B cell (primary cell): Measurements from ENCODE around the gene CDIPT. TPM values are rescaled to one million over a fixed set of nuclear protein-coding genes. Genes with fewer than 3 reads are reported as not detected.

ENCODE experiments used
- ATAC-seq: fragments of 200-7000 bp; cut with Tn5 transposase; one replicate; pipeline ENCODE4 v1.10.0; 2021; ENCODE audit warnings: low read depth, mild to moderate bottlenecking, moderate number of reproducible peaks, moderate library complexity
- CTCF ChIA-PET: fragments of 350-600 bp; sonication (Branson Sonifier 250); formaldehyde crosslinking; loops from one replicate; lab custom pipeline; 2021; ENCODE audit warnings: antibody characterized with exemption, inconsistent platforms; lab: Charles Lee
- POLR2A ChIA-PET: fragments of 350-600 bp; sonication (Branson Sonifier 250); formaldehyde crosslinking; loops from one replicate; lab custom pipeline; 2021; ENCODE audit warnings: antibody characterized with exemption; lab: Charles Lee
- DNase-seq: peaks from one replicate; pipeline ENCODE4 v3.0.0; 2013
- H2AFZ ChIP-seq: 2 replicates; pipeline ENCODE4 v1.6.1; 2012; ENCODE audit warnings: mild to moderate bottlenecking, low read depth, low read length; ENCODE audit not compliant: insufficient read depth, poor library complexity, severe bottlenecking
- H3K27ac ChIP-seq, 2 donors: 1 replicate in 1 of 2; 2 replicates in 1 of 2; pipeline ENCODE4 v1.5.1; 2012 to 2013; ENCODE audit warnings: low read length in 2 of 2, mild to moderate bottlenecking in 2 of 2, moderate library complexity in 1 of 2
- H3K27me3 ChIP-seq, 4 experiments: fragments of 200-600 bp in 1 of 4; sonication (generic) in 1 of 4; replicated peaks in 1 of 4; 1 replicate in 2 of 4; 2 replicates in 2 of 4; pipeline versions ENCODE4 v1.6.1 to v1.7.0; 2013 to 2016; ENCODE audit warnings: low read length in 3 of 4, mild to moderate bottlenecking in 2 of 4, mixed read lengths in 1 of 4, moderate library complexity in 1 of 4; ENCODE audit not compliant: insufficient read depth in 4 of 4, control insufficient read depth in 3 of 4; ENCODE audit errors: control extremely low read depth in 1 of 4
- H3K36me3 ChIP-seq, 2 experiments: replicated peaks in 1 of 2; 1 replicate in 1 of 2; 2 replicates in 1 of 2; pipeline versions ENCODE4 v1.6.1 to v1.7.1; 2013; ENCODE audit warnings: low read length in 1 of 2; ENCODE audit not compliant: insufficient read depth in 2 of 2, control insufficient read depth in 1 of 2; ENCODE audit errors: control extremely low read depth in 1 of 2, extremely low read depth in 1 of 2
- H3K4me1 ChIP-seq, 2 donors: fragments of 200-600 bp in 1 of 2; sonication (generic) in 1 of 2; 1 replicate in 1 of 2; 2 replicates in 1 of 2; pipeline versions ENCODE4 v1.5.1 to v1.6.1; 2013 to 2017; ENCODE audit warnings: low read length in 2 of 2; ENCODE audit not compliant: control insufficient read depth in 2 of 2, insufficient read depth in 2 of 2
- H3K4me2 ChIP-seq: replicated peaks from 2 replicates; pipeline ENCODE3; 2012; ENCODE audit warnings: mild to moderate bottlenecking, low read depth, low read length; ENCODE audit not compliant: poor library complexity, severe bottlenecking
- H3K4me3 ChIP-seq, 5 experiments: fragments of 200-600 bp in 1 of 5; sonication (generic) in 1 of 5; 1 replicate in 3 of 5; 2 replicates in 2 of 5; pipeline versions ENCODE4 v1.5.1 to v1.7.0; 2011 to 2016; ENCODE audit warnings: low read length in 4 of 5, mild to moderate bottlenecking in 4 of 5, low read depth in 2 of 5, control low read depth in 1 of 5, moderate library complexity in 1 of 5; ENCODE audit not compliant: insufficient read depth in 1 of 5; ENCODE audit errors: control extremely low read depth in 1 of 5, extremely low read depth in 1 of 5
- H3K79me2 ChIP-seq: fragments of 200-600 bp; sonication (generic); one replicate; pipeline ENCODE4 v1.6.0; 2016; ENCODE audit warnings: low read length; ENCODE audit not compliant: control insufficient read depth, insufficient read depth
- H3K9ac ChIP-seq: fragments of 200-600 bp; sonication (generic); 2 replicates; pipeline ENCODE4 v1.6.1; 2017; ENCODE audit warnings: mild to moderate bottlenecking, low read length, moderate library complexity
- H3K9me3 ChIP-seq, 3 donors: one replicate each; pipeline versions ENCODE4 v1.6.1 to v1.7.1; 2013; ENCODE audit warnings: low read length in 2 of 3; ENCODE audit not compliant: control insufficient read depth in 2 of 3, insufficient read depth in 1 of 3; ENCODE audit errors: control extremely low read depth in 1 of 3
- H4K20me1 ChIP-seq: 2 replicates; pipeline ENCODE4 v1.6.0; 2012; ENCODE audit warnings: mild to moderate bottlenecking, low read length; ENCODE audit not compliant: insufficient read depth, control insufficient read depth, poor library complexity, severe bottlenecking
- H3K27ac Mint-ChIP-seq: one replicate; pipeline ENCODE4 v1.8.0; 2021; ENCODE audit warnings: mixed read lengths
- H3K27me3 Mint-ChIP-seq: one replicate; pipeline ENCODE4 v1.8.0; 2021; ENCODE audit warnings: mixed read lengths
- H3K4me1 Mint-ChIP-seq: one replicate; pipeline ENCODE4 v1.8.0; 2021; ENCODE audit warnings: mixed read lengths
- H3K4me3 Mint-ChIP-seq: one replicate; pipeline ENCODE4 v1.8.0; 2021; ENCODE audit warnings: mixed read lengths
- H3K9me3 Mint-ChIP-seq: one replicate; pipeline ENCODE4 v1.8.0; 2022; ENCODE audit warnings: mixed read lengths; ENCODE audit not compliant: insufficient read depth
- EZH2 ChIP-seq: IDR thresholded peaks from 2 replicates; pipeline ENCODE4 v1.6.1; 2012; ENCODE audit warnings: borderline replicate concordance, low read depth, mild to moderate bottlenecking, moderate library complexity, low read length; ENCODE audit not compliant: insufficient read depth, poor library complexity, severe bottlenecking
- WGBS: methylation state at CpG from one replicate; pipeline ENCODE4 v1.1.5; 2013; ENCODE audit warnings: missing lambda C conversion rate; ENCODE audit not compliant: insufficient coverage; 5-methylcytosine and 5-hydroxymethylcytosine counted together
- intact Hi-C: fragments of 100-400 bp; cut with micrococcal nuclease; formaldehyde crosslinking; loops from one replicate; pipeline ENCODE4 v1.10.0; 2022
- polyA plus RNA-seq: library from polyadenylated mRNA; depleted of rRNA; stranded (reverse); fragments of >200 nt; gene quantifications from 2 replicates; pipeline ENCODE4 v1.2.3, GENCODE V29; 2012
- total RNA-seq, 2 donors: library from RNA; stranded (reverse); fragments of 120-200 nt in 1 of 2; gene quantifications; 1 replicate in 1 of 2; 2 replicates in 1 of 2; pipeline versions ENCODE4 v1.2.3 to v1.2.4, GENCODE V29; 2013 to 2022
- TF ChIP-seq, protein P1 (sequence below): fragments of 200-600 bp; IDR thresholded peaks from one replicate; pipeline ENCODE4 v1.8.0; 2022; ENCODE audit warnings: antibody characterized with exemption, mild to moderate bottlenecking

The CDIPT gene
- total and polyA plus RNA-seq, 2 donors (not counting 1 experiment from before 2014, with no cell fraction given) = 51.2 to 63.3 TPM

DNA sequence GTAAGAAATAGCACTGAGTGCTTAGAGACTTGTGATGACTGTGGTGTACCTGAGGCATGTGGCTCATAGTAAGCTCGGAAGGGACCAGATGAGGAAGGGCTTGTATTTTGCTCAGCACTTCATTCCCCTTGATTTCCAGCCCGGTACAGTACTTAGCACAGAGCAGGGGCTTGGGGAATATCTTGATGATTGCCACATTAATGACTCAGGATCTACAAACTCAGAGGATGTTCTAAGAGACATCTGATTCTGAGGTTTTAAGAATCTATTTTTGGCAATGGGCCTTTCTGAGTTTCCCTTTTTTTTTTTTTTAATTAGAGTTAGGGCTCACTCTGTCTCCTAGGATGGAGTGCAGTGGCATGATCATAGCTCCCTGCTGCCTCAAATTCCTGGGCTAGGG, 46.4 kb upstream of the CDIPT start:
- no peak overlapping the region for H3K4me2 ChIP-seq
- no peak overlapping the region for H3K4me3 ChIP-seq
- H3K9me3 ChIP-seq = no peaks in the 10 kb centered on the region
- CTCF ChIA-PET = no interaction called here
- 70% methylated on average over 1 of the region's 2 CpGs for WGBS
- H3K27ac ChIP-seq = no peak overlapping the region
- H3K27ac Mint-ChIP-seq = no peak overlapping the region
- H3K4me3 Mint-ChIP-seq = no peak overlapping the region
- intact Hi-C loops = loop anchor here (10.0 kb wide), 1 partner anchor 215 kb away; no protein-coding TSS in a partner anchor
- H3K9ac ChIP-seq = no peak overlapping the region
- DNase-seq (no peak), ATAC-seq (no peak)
- no peaks in the 10 kb centered on the region for H3K27me3 ChIP-seq
- no peak overlapping the region for H2AFZ ChIP-seq
- no peaks in the 10 kb centered on the region for H4K20me1 ChIP-seq
- no peaks in the 10 kb centered on the region for H3K27me3 Mint-ChIP-seq
- H3K4me1 Mint-ChIP-seq = peaks cover 3% of the 10 kb centered on the region
- no peaks in the 10 kb centered on the region for H3K79me2 ChIP-seq
- H3K9me3 Mint-ChIP-seq = no peaks in the 10 kb centered on the region
- peaks cover 0 to 10% of the 10 kb centered on the region in 2 experiments for H3K36me3 ChIP-seq
- POLR2A ChIA-PET = no interaction called here
- no peak for TF ChIP-seq EZH2
- TF ChIP-seq, protein P1, sequence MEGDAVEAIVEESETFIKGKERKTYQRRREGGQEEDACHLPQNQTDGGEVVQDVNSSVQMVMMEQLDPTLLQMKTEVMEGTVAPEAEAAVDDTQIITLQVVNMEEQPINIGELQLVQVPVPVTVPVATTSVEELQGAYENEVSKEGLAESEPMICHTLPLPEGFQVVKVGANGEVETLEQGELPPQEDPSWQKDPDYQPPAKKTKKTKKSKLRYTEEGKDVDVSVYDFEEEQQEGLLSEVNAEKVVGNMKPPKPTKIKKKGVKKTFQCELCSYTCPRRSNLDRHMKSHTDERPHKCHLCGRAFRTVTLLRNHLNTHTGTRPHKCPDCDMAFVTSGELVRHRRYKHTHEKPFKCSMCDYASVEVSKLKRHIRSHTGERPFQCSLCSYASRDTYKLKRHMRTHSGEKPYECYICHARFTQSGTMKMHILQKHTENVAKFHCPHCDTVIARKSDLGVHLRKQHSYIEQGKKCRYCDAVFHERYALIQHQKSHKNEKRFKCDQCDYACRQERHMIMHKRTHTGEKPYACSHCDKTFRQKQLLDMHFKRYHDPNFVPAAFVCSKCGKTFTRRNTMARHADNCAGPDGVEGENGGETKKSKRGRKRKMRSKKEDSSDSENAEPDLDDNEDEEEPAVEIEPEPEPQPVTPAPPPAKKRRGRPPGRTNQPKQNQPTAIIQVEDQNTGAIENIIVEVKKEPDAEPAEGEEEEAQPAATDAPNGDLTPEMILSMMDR = no peak
- H3K4me1 ChIP-seq = no peaks in the 10 kb centered on the region

DNA sequence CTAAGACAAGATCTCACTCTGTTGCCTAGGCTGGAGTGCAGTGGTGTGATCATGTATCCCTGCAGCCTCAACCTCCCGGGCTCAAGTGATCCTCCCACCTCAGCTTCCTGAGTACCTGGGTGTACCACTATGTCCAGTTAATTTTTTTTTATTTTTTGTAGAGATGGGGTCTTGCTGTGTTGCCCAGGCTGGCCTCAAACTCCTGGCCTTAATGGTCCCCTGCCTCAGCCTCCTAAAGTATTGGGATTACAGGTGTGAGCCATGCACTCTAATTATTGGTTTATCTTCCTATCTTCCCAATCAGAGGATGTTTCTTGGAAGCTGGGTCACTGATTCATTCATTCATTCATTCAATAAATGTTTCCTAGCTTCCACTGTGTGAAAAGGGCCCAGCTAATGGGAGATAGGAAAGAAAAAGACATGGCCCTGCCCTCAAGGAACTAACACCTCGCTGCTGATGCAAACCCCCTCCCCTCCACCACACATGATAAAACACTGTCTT, 45.7 kb upstream of the CDIPT start:
- H3K36me3 ChIP-seq = peaks cover 0 to 10% of the 10 kb centered on the region in 2 experiments
- H3K79me2 ChIP-seq = no peaks in the 10 kb centered on the region
- no peak overlapping the region for H3K4me3 Mint-ChIP-seq
- no peaks in the 10 kb centered on the region for H3K4me1 ChIP-seq
- no peak for TF ChIP-seq EZH2
- TF ChIP-seq, protein P1 = no peak
- H3K4me1 Mint-ChIP-seq = peaks cover 3% of the 10 kb centered on the region
- H3K4me3 ChIP-seq = no peak overlapping the region
- ChIA-PET POLR2A (interaction anchor here (0.5 kb wide), 1 partner anchor 1577 kb away, joined by 4 read pairs; no protein-coding TSS in a partner anchor), CTCF (no interaction called here)
- no peak overlapping the region for H3K4me2 ChIP-seq
- intact Hi-C loops = loop anchor here (10.0 kb wide), 1 partner anchor 214 kb away; no protein-coding TSS in a partner anchor
- no peak overlapping the region for H3K27ac Mint-ChIP-seq
- no peak overlapping the region for H3K27ac ChIP-seq
- DNase-seq (no peak), ATAC-seq (no peak)
- H3K9me3 ChIP-seq = no peaks in the 10 kb centered on the region
- H2AFZ ChIP-seq = no peak overlapping the region
- WGBS = no CpG with 5 or more reads among the region's 2 CpGs
- no peaks in the 10 kb centered on the region for H3K27me3 Mint-ChIP-seq
- no peaks in the 10 kb centered on the region for H3K9me3 Mint-ChIP-seq
- H4K20me1 ChIP-seq = no peaks in the 10 kb centered on the region
- no peak overlapping the region for H3K9ac ChIP-seq
- no peaks in the 10 kb centered on the region for H3K27me3 ChIP-seq
